Measurements from ENCODE around the gene ZNF888. TPM values are rescaled to one million over a fixed set of nuclear protein-coding genes. Genes with fewer than 3 reads are reported as not detected.
A peak's percentile ranks its signal among the peaks of the same experiment; 100 is the strongest.
"Not testable (repeated sequence)": the region's sequence is repeated elsewhere in the genome, so short reads cannot be mapped to it uniquely, and the experiment has no call there.

Gene ZNF888
- total and polyA plus RNA-seq, 2 experiments from 2014 or later = 0.76 to 1.6 TPM

GRCh38 chr19:52901842-52902241 is 21.4 kb downstream of the ZNF888 start:
- in situ Hi-C loops (cut with MboI) = no loop called here
- Histone ChIP-seq H4K20me1 (ENCODE audit: insufficient read depth) (no peaks in the 10 kb centered on the region), H3K4me1 (ENCODE audit: insufficient read depth) (no peaks in the 10 kb centered on the region), H3F3A (ENCODE audit: insufficient read depth) (no peaks in the 10 kb centered on the region), H3K27ac (no peak overlapping the region), H3K27me3 (replicated peaks; ENCODE audit: insufficient read depth) (no peaks in the 10 kb centered on the region), H2AFZ (no peak overlapping the region), H3K4me3 (no peak overlapping the region), H3K9me2 (ENCODE audit: insufficient read depth) (no peaks in the 10 kb centered on the region), H3K79me2 (ENCODE audit: insufficient read depth) (peaks cover 1% of the 10 kb centered on the region; the same call in 1 of the 2 replicates), H3K9me3 (ENCODE audit: low read depth) (no peaks in the 10 kb centered on the region), H3K4me2 (ENCODE audit: unreplicated experiment) (no peak overlapping the region), H3K36me3 (ENCODE audit: low read depth) (peaks cover 8% of the 10 kb centered on the region; the same call in 1 of the 2 replicates), H3K9ac (no peak overlapping the region)
- no peak for DNase-seq
- TF ChIP-seq EZH2phosphoT487 (IDR thresholded peaks at IDR 0.05; ENCODE audit: insufficient read depth, low read depth) (no peak), EZH2 (IDR thresholded peaks at IDR 0.05; ENCODE audit: insufficient read depth, poor library complexity, severe bottlenecking) (no peak)
- WGBS, 2 experiments (ENCODE audit: low coverage in 1 of 2, low lambda C conversion rate in 2 of 2, missing lambda C conversion rate in 2 of 2) = 81 to 89% methylated on average over 3 of the region's 3 CpGs

- H3K4me3 ChIP-seq; H3K9me3 ChIP-seq (ENCODE audit: low read depth); H4K20me1 ChIP-seq (ENCODE audit: insufficient read depth); DNase-seq; H3K36me3 ChIP-seq (ENCODE audit: low read depth); H3K27ac ChIP-seq; H3K4me1 ChIP-seq (ENCODE audit: insufficient read depth); in situ Hi-C loops (cut with MboI); H3K4me2 ChIP-seq (ENCODE audit: unreplicated experiment); H3K9me2 ChIP-seq (ENCODE audit: insufficient read depth); H3K27me3 ChIP-seq (replicated peaks; ENCODE audit: insufficient read depth); H3F3A ChIP-seq (ENCODE audit: insufficient read depth); H3K9ac ChIP-seq: not testable (repeated sequence)
- H2AFZ ChIP-seq = peak overlapping the region; percentile 94
- H3K79me2 ChIP-seq (ENCODE audit: insufficient read depth) = peaks cover 34% of the 10 kb centered on the region
- 77 to 88% methylated on average over 10 of the region's 10 CpGs for WGBS, 2 experiments (ENCODE audit: low coverage in 1 of 2, low lambda C conversion rate in 2 of 2, missing lambda C conversion rate in 2 of 2)
Measured at GRCh38 chr19:52898596-52898995, 24.6 kb downstream of the ZNF888 start.

- Histone ChIP-seq H3K27me3 (replicated peaks; ENCODE audit: insufficient read depth) (no peaks in the 10 kb centered on the region), H3K36me3 (ENCODE audit: low read depth) (no peaks in the 10 kb centered on the region; the same call in 1 of the 2 replicates), H3K27ac (peak overlapping the region; percentile 86), H3K4me3 (peak overlapping the region; percentile 82), H3K4me1 (ENCODE audit: insufficient read depth) (peaks cover 4% of the 10 kb centered on the region; the same call in 1 of the 2 replicates), H3K9me3 (ENCODE audit: low read depth) (no peaks in the 10 kb centered on the region), H2AFZ (peak overlapping the region; percentile 94), H3K4me2 (ENCODE audit: unreplicated experiment) (peak overlapping the region; percentile 93), H3K9ac (peak overlapping the region; percentile 90), H3F3A (ENCODE audit: insufficient read depth) (no peaks in the 10 kb centered on the region), H3K79me2 (ENCODE audit: insufficient read depth) (peaks cover 38% of the 10 kb centered on the region), H4K20me1 (ENCODE audit: insufficient read depth) (no peaks in the 10 kb centered on the region), H3K9me2 (ENCODE audit: insufficient read depth) (no peaks in the 10 kb centered on the region)
- WGBS, 2 experiments (ENCODE audit: low coverage in 1 of 2, low lambda C conversion rate in 2 of 2, missing lambda C conversion rate in 2 of 2) = 60 to 67% methylated on average over 13 to 15 of the region's 15 CpGs
- DNase-seq = peak; percentile 13
- in situ Hi-C loops (cut with MboI) = no loop called here
- no peak for TF ChIP-seq EZH2phosphoT487 (IDR thresholded peaks at IDR 0.05; ENCODE audit: insufficient read depth, low read depth)
- no peak for TF ChIP-seq EZH2 (IDR thresholded peaks at IDR 0.05; ENCODE audit: insufficient read depth, poor library complexity, severe bottlenecking)
Measured at GRCh38 chr19:52898101-52898500, 25.1 kb downstream of the ZNF888 start.

- H3K4me3 ChIP-seq = peak within 1 kb of the TSS; percentile 82
- no peaks in the 10 kb centered on the region for H3K27me3 ChIP-seq (replicated peaks; ENCODE audit: insufficient read depth)
- H3K4me2 ChIP-seq (ENCODE audit: unreplicated experiment) = peak within 1 kb of the TSS; percentile 93
- peaks cover 4% of the 10 kb centered on the region; the same call in 1 of the 2 replicates for H3K4me1 ChIP-seq (ENCODE audit: insufficient read depth)
- H3F3A ChIP-seq (ENCODE audit: insufficient read depth) = no peaks in the 10 kb centered on the region
- H4K20me1 ChIP-seq (ENCODE audit: insufficient read depth) = no peaks in the 10 kb centered on the region
- peak within 1 kb of the TSS; percentile 94 for H2AFZ ChIP-seq
- no peaks in the 10 kb centered on the region for H3K9me2 ChIP-seq (ENCODE audit: insufficient read depth)
- no peak for TF ChIP-seq EZH2 (IDR thresholded peaks at IDR 0.05; ENCODE audit: insufficient read depth, poor library complexity, severe bottlenecking)
- no peak for TF ChIP-seq EZH2phosphoT487 (IDR thresholded peaks at IDR 0.05; ENCODE audit: insufficient read depth, low read depth)
- WGBS, 2 experiments (ENCODE audit: low coverage in 1 of 2, low lambda C conversion rate in 2 of 2, missing lambda C conversion rate in 2 of 2) = 1 to 2% methylated on average over 50 to 56 of the region's 56 CpGs
- H3K27ac ChIP-seq = peak within 1 kb of the TSS; percentile 86
- peaks cover 38% of the 10 kb centered on the region for H3K79me2 ChIP-seq (ENCODE audit: insufficient read depth)
- in situ Hi-C loops (cut with MboI) = no loop called here
- peak; percentile 99 for DNase-seq
- H3K9me3 ChIP-seq (ENCODE audit: low read depth) = no peaks in the 10 kb centered on the region
- peak within 1 kb of the TSS; percentile 90 for H3K9ac ChIP-seq
- no peaks in the 10 kb centered on the region; the same call in 1 of the 2 replicates for H3K36me3 ChIP-seq (ENCODE audit: low read depth)
Measured at GRCh38 chr19:52897138-52897935, 25.9 kb downstream of the ZNF888 start, which contains the start of gene ZNF320. Gene ZNF320 (minus strand): TSS chr19:52897635. CDS start chr19:52890255, 7,380 bp downstream.

All from GM23248 (cell line).